Stimulated activated CD4-positive, alpha-beta T cell treated with anti-CD3 and anti-CD28 coated beads, Interleukin-2, amount 100 ng/mL, for 4 hours (primary cell): ENCODE measurements around the gene PDK1.

Experiments used
- DNase-seq: peaks from one replicate; pipeline ENCODE4 v3.0.0-alpha.2; 2020; ENCODE audit warnings: low read depth

Gene PDK1

DNA sequence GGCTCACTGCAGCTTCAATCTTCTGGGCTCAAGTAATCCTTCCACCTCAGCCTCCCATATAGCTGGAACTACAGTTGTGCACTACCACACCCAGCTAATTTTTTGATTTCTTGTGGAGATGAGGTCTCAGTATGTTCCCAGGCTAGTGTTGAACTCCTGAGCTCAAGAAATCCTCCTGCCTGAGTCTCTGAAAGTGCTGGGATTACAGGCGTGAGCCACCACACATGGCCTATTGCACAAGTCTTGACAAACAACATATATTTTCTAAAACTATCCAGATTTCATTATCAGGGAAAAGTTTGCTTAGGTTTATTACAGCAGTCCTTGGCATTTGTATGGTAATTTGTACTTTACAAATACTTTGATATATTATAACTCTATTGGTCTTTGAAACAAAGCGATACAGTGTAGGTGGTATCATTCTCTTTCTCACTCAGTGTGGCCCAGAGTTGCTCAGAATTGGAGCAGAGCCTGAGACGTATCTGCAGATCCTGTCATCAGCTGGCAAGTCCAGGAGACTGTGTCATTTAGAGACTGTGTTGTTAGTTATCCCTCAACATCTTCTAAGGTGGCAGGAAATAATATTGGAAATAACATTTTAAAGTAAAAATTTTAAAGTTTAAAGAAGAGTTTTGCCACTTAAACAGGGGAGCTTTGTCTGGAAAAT, 41.4 kb downstream of the PDK1 start:
- no peak for DNase-seq

DNA sequence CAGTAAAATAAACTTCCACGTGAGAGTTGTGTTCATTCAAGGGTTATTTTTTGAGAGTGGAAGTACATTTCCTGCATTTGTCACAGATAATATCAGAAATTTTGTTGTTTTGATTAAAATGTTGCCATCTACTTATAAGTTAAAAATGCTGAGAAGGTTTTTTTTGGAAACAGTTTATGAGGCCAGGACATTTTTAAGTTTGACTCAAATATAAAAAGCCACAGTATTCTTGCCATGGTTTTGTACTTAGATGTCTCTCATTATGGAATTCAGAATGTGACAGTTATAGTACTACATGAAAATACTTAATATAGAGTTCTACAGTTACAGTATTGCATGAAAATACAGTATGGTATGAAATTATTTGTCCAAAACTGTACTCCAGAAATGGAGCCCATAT, 44.1 kb downstream of the PDK1 start:
- DNase-seq, result no peak

DNA sequence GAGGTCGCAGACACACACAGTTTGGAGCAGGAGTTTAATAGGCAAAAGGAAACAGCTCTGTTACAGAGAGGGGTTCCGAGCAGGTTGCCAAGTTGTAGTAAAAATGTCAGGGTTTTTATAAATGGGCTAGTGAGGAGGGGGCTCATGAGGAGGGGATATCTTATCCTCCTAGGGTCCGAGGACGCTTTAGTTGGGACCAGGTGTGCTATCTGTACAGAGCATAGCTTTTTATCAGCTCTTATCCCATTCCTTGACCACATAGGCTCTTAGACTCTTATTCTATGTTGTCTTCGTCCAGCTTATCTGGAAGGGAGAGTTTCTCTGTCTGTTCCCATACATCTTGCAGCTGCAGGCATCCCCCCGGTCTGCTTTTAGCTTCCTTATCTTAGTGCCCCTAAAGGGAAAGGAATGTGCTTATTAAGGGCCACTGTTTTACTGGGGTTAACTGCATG, 44.7 kb downstream of the PDK1 start:
- no peak for DNase-seq

DNA sequence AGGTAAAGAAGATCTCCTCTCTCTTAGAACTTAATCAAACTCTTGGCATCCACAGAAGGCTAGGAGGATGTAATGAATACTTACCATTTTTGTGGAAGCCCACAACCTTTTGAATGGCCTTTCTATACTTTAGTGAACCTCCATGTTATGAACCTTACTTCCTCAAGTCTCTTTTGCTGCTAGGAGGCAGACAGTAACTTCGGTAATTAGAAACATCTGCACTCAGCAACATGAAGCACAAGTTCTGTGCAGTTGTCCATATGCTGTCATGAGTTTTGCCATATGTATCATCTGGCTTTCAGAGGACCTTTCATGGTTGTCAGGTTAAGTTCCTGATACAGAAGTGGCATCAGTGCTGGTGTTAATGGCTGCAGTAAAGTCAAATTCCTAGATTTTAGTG, 50.4 kb downstream of the PDK1 start:
- no peak for DNase-seq

DNA sequence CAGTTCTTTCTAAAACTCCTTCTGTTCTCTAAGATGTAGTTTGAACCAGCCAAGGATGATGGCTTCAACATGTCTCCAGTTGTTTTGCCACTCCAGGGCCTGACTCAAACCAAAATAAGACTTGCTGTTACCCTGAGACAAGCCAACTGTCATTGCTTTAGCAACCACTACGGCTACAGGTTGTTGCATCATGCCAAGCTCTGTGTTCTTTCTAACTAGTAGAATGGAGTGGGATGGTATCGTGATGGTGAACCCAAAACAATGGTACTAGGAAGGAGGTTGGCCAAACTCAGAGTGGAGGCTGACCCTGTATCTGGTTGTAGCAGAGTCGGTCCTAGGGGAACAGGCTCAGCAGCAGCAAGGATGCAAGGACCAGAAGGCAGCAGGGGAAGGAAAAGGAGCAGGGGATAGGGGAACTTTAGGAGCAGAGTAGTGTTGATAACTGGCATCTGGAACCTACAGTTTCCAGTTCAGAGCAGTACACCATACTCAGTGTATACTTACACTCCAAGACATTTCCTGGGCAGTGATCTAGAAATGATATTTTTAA, 51.6 kb downstream of the PDK1 start:
- DNase-seq, result no peak

DNA sequence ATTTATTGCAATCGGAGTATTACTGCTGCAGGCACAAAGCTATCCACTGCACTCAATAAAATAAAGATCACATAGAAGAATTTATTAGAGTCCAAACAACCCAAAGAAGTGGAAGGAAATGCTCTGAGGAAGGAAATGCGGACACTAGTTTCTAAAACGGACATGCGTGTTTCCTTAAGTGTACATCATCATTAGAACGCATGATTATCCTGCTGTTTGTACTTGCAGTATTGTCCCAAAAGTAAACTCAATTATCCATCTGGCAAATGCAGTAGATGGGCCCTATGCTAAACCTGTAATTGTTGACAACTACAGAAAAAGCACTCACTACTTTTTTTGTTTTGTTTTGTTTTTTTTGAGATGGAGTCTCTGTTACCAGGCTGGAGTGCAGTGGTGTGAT, 53.6 kb downstream of the PDK1 start:
- DNase-seq, result no peak

DNA sequence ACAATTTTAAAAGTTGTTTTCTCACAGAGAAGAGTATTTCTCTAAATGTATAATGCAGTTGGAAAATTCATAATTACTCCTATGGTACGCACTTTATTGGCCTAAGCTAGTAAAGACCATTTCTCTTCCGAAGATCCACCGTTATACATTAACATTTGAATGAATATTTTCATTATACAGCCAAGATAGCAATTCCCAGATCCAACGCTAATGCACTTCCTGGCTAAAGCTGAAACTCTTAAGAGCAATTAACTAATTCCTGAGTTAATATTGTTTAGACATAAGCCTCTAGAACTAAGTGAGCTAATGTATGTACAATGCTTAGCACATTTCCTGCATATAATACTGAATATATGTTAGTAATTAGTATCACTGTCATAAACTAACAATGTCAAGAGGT, 56.2 kb downstream of the PDK1 start:
- DNase-seq, result no peak

DNA sequence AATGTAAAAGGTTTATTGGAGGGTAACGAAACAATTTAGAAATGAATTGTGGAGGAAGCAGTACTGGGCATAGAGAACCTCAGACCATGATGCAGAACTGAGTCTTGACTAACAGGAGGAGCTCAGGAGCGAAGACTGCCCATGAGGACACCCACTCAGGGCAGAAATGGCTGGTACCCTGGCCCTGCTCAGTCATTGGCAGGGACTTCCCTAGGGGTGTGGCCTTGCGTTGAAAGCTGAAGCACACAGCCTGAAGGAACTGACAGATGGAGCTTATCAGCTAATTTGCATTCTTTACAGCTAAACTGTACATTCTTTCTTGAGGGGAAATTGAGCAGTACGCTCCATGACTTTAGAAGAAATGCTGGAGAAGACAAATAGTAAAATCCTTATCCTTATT, 57.1 kb downstream of the PDK1 start:
- DNase-seq, result no peak

DNA sequence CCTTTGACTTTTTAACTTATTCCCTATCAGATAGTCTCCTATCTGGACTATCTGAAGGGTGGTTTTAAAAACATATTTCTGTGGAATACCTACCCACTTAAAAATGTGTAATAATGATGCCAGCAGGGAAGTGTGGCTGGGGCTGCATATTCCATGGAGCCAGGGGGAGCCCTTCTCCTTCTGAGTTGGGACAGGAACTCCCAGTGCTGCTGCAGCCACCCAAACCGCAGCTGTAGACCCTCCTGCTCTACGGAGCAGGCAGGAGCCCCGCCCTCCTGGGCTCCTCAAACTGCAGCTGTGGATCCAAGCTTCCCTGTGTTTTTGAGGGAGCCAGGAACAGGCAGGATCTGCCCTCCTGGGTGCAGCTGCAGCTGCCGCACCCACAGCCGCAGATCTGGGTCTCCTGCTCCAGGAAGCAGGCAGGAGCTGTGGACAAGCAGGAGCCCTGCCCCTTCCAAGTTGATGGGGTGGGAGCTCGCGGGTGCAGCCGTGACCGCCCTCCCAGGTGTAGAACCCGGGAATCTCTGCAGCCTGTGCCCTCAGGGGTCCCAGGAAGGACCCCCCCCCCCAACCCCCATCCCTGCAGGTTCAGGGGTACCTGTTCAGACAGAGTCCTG, 57.8 kb downstream of the PDK1 start:
- DNase-seq, result no peak

DNA sequence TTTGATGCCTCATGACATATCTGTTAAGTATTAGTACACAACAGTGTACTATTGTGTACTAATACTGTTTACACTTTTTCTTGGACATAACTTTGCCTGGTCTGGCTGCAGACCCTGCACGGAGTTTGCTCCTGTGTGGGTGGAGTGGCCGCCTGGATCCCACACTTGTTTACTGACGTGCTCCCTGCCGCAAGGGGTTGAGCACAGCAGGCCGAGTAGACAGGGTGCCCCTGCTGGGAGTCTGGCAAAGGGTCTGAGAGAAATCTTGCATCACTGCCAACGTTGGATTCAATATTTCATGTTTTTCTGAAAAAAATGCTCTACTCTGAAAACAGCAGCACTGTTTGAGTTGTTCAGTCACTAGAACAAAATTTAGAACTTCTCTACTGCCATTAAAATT, 59.0 kb downstream of the PDK1 start:
- DNase-seq, result no peak

DNA sequence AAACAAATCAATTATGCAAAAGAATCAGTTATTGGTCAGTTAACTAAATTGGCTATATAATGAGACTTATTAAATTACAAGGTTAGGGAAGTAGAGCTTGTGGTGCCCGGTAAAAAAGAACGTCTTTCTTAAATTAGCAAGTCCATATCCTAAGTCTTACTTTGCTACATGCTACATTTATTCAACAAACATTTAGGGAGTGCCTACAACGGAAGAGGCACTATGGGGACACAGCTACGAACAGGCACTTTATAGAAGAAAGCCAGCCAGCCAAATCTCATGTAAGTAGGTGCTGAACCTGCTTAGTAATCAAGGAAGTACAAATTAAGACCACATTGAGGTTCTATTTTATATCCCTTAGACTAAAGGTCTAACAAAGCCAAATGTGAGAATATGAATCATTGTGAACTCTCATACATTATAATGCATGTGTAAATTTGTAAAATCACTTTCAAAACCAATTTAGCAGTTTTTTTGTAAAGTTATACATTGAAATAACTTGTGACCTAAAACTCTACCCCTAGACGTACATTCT, 59.9 kb downstream of the PDK1 start:
- no peak for DNase-seq

DNA sequence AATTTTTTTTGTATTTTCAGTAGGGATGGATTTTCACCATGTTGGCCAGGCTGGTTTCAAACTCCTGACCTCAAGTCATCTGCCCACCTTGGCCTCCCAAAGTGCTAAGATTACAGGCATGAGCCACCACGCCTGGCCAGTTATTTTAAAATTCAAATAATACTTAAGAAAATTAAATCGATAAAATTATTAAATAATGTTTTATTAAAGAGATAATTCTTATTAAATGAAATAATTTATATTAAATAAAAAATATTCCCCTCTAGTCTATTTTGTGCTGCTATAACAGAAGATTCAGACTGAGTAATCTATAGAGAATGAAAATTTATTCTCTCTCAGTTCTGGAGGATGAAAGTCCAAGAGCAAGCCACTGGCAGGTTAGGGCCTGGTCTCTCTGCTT, 61.2 kb downstream of the PDK1 start:
- DNase-seq, result no peak

DNA sequence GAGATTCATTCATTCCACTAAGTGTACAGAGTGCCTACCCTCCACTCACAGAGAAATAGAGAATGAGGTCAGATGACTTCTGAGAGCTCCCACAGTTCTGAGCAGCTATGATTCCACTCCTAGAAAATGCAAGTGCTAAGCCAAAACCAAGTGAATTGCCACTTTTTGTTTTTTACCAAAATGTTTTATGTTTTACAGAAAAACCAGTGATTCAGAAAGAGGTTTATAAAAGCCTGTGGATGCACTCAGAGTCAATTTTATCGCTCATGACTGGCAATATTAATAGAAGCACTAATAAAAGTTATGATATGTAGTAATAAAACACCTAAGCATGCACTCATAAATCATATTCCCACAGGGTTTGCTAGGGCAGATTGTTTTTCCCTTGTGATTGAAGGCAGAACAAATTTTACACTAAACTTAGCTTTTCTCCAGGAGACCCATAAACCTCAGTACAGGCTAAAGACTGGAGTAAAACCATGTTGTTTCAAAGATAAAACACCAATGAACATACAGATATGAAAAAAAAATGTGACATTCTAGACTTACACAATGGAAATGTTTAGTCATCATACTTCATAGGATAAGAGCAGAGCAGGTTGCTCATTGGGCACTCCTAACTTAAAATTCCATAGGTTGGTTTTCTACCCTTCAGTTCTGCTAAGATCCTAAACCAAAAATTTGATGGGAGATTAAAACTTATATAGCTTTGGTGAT, 67.5 kb downstream of the PDK1 start:
- DNase-seq, result no peak

DNA sequence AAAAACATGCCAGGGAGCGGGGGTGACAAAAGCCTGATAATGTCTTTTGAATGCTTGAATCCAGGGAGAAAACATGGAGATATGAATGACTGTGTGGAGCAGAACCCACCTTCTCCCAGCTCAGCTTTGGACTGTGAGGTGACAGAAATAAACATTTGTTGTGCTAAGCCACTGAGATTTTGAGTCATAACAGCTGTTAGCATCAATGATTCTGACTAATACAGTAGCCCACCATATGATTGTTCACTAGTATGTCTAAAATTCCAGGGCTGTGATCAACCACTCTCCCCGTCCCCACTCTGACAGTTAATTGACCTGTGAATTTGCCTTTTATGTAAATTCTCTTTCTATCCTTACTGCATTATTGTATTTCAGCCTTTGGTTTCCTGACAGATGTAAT, 69.1 kb downstream of the PDK1 start:
- no peak for DNase-seq

DNA sequence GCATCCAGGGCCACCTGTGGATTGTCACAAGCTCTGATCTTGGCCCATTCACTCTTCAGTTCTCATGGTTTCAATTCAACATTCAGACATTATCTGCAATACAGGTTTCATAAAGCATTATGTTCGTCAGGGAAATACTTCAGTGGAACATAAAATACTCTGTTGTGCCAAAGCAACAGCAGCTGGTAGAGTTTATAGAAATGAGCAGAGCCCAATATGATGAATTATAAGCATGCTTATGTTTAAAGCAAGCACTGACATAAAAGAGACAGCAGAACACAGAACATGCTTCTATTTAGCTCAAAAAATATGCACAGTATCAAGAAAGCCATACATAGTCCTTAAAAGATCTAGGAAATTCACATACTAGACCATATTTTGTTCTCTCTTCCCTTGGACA, 71.3 kb downstream of the PDK1 start:
- DNase-seq, result no peak

DNA sequence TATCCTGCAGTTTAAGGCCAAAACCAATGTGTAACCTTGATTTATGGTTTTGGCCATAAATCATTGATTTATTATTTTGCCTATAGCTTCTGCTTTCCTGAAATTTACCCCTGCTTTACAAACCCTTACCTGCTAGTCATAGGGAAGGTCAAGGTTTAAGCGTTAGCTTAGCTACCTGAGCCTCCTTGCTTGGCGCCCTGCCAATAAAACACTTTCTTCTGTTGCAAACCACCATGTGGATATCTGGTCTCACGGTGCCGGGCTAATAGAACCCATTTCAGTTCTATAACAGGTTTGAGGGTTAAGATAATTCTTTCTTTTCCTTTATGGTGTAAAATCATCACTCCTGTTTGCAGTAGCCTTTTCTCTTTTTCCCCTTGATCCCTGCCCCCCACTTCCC, 72.2 kb downstream of the PDK1 start:
- DNase-seq, result no peak

DNA sequence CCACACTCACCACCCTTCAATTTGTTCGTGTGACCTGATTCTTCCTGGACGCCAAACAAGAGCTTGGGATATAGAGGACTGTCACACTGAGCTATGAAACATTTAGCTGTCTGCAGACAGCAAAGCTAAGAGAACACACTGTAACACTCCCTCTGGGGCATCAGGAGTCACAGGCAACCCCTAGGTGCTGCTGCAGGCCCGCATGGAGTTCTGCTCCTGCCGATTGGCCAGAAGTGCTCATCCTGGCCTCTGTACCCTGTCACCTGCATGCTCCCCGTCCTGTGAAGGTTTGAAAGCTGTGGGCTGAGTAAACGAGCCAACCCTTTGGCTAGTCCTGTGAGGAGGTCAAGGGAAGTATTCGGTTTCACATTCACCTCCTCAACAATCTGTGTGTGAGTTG, 73.7 kb downstream of the PDK1 start:
- DNase-seq, result no peak

DNA sequence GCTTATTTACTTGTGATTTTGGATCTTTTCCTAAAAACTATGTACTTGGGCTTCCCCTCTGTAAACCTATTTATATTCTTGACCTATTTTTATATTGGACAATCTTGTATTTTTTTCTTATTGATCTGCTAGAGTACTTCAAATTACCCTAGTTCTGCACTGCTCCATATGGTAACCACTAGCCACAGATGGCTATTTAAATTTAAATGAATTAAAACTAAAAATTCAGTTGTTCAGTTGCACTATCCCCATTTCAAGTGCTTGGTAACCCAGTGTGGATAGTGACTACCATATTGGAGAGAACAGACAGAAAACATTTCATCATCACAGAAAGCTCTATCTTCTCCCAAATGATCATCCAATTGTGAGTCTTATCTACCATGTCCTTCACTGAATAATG, 74.3 kb downstream of the PDK1 start:
- DNase-seq, result no peak

DNA sequence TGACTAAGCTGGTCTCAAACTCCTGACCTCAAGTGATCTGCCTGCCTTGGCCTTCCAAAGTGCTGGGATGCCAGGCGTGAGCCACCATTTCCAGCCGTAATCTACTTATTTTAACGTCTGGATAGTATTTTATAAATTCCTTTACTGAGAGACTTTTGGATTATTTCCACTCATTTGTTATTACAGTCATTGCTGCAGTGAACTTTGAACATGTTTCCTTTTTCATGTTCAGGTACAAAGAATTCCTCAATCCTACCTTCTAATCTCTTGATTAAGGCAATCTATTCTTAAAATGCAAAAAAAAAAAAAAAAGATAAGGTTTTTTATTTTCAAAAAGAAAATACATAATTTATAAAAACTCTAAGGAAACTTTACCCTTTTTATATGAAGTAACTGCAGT, 78.6 kb downstream of the PDK1 start:
- DNase-seq, result no peak

DNA sequence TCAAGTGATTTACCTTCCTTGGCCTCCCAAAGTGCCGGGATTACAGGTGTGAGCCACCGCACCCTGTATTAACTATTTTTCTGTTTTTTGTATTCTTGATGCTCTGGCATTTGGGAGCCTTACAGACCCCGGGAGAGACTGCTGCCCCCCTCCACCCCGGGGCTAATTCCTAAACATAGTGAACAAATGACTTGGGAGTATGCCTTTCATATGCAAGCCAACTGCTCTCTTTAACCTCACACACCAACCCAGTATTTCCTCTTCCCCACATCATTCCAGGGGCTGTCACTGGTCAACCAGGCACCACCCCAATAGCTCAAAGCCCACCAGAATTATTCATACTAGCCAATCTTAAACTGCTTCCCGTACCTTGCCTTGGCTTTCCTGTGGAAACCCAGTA, 79.7 kb downstream of the PDK1 start:
- no peak for DNase-seq

DNA sequence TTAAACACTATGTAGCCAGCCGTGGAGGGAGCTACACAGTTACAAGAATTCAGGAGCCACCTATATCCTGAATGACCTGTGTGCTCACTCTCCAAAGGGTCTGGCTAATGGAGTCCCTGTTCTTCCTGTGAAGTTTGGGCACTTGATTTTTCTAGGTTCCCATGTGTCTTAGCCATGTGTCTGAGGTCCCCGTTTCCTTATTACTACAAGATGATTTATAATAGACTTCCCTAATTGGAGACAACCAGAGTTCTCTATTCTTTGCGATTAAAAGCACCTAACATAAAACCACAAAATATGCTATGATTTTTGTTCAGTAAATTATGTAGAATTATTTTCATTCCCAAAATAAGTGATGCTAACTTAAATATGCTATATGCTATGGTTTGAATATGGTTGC, 83.4 kb downstream of the PDK1 start:
- no peak for DNase-seq

DNA sequence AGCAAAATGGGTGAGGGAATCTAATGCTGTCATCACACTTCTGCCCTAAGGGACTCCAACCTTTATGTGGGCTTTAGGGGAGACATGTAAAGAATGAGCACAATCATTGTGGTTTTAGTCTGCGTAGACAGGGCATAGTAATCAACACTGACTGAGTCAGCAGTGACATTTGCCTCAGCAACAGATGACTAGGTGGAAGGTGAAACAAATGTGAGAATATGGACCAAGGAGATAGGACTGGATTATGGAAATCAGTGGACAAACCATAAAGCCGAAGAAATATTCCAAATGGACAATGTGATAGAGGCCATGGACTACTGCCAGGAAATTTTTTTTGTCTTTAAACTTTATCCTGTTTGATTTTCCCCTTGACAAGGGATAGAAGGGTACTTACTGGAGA, 83.9 kb downstream of the PDK1 start:
- DNase-seq, result peak; percentile 3

DNA sequence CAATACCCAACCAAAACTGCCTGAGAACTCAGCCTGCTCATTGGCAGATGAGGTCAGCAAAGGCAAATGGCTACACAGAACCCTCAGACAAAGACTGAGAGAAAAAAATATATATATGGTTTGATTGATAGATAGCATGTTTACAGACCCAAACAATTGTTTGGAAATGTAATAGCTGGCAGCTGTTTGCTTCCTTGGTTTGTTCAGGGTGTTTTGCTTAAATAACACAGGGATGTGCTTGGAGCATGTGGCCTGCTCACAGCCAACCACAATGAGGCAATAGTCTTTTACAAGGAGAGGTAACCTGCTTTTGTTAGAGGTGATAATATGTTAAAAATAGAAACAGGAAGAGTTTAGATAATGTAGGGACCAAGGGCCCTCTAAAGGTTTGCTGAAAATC, 84.5 kb downstream of the PDK1 start:
- DNase-seq, result no peak
